HG02840 (cell line): ENCODE results near the gene ITPR1.
"Not testable (repeated sequence)": the region's sequence is repeated elsewhere in the genome, so short reads cannot be mapped to it uniquely, and the experiment has no call there.

Source experiments
- ATAC-seq: cut with Tn5 transposase; IDR thresholded peaks from one replicate; pipeline ENCODE4 v1.9.1; 2021; ENCODE audit warnings: mild to moderate bottlenecking, moderate library complexity, moderate number of reproducible peaks; ENCODE audit not compliant: unreplicated experiment, low FRiP score

ITPR1 gene

DNA sequence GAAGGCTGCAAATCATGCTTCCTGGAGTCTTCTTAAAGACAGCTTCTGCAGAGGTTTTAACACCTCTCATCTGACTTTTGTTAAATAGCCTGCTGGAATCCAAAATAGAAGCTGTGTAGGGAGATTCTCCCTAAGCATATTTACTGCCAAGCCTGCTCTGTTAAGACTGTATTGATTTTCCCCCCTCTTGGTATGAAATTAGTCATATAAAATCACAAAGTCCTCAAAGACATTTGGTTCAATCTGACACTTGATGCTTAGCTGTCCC lies 94.6 kb downstream of the ITPR1 start:
- ATAC-seq = no peak

DNA sequence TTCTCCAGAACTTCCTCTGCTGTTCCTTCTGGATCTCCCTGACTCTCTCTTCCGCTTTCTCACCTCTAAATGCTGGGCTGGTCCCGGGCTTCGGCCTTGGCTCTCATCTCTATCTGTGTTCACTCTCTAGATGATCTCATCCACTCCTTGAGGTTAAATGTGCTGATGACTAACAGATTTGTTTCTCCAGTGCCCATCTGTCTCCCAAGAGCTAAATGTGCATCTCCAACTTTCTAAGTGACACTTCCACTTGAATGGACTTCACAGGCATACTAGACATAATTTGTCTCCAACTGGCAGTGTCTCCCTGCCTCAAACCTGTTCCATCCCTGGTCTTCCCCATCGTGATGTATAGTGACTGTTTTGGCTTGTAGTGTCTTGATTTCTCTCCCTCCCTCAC lies 95.3 kb downstream of the ITPR1 start:
- ATAC-seq = no peak

DNA sequence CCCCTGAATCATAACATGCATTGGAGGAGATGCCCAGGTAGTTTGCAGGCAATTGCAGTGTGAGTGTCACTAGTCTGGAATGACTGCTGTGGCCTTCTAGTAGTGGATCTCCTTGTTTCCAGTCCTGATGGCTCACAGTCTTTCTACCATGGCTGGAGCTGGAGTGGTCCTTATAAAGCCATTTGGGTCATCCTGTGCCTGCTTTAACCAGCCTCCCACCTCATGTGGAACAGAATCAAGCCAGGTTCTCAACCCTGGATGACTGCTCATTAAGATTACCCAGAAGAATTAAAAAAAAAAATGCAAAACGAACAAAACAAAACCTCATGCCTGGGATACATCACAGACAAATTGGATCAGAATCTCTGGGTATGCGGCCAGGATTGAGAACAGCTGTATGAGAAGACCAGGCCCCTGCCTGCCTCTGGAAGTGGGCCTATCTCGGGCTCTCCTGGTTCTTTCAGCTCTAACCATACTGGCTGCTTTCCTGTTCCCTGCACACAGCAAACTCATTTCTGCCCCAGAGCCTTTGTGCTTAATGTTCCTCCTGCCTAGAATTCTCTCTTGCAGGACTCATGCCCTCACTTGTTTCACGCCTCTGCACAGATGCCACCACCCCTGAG lies 96.4 kb downstream of the ITPR1 start:
- ATAC-seq = no peak

DNA sequence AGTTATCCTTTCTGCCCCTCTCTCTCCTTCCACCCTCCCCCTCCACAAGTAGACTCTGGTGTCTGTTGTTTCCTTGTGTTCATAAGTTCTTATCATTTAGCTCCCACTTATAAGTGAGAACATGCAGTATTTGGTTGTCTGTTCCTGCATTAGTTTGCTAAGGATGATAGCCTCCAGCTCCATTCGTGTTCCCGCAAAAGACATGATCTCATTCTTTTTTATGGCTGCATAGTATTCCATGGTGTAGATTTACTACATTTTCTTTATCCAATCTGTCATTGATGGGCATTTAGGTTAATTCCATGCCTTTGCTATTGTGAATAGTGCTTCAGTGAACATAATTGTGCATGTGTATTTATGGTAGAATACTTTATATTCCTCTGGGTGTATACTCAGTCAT lies 97.7 kb downstream of the ITPR1 start:
- not testable (repeated sequence) for ATAC-seq

DNA sequence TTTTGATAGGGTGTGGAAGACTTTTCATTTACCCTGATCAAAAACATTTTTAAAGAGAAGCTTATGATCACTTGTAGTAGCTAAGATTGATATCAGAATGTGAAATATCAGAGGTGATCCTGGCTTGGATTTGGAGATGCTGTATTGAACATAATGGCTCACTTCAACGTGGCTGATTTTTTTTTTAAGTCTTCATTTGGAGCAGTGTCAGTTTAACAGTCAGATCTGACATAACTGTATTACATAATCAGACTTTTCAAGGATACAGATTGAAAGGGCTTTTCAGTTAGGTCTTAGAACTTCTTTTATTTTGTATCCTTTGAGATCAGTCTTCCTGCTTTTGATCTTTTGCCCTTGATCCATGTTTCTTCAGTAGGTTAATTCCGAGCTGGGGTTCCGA lies 98.5 kb downstream of the ITPR1 start:
- ATAC-seq = no peak

DNA sequence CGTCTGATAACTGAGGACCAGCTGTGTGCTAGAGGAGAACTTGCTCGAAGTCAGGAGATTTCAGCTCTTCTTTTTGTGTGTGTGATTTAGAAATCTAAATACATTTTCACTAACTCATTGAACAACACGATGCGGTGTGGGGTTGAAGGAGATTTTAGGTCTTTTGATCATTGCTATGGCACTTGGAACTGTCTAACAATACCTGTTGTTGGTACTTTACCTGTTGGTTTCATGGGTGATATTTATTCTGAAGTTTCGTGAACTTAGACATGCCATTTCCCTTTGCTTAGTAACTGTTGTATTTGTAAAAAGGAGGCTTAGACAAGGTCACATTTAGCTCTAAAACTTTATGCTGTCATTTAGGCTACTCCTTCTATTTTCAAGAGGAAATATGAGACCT lies 99.9 kb downstream of the ITPR1 start:
- ATAC-seq = no peak

DNA sequence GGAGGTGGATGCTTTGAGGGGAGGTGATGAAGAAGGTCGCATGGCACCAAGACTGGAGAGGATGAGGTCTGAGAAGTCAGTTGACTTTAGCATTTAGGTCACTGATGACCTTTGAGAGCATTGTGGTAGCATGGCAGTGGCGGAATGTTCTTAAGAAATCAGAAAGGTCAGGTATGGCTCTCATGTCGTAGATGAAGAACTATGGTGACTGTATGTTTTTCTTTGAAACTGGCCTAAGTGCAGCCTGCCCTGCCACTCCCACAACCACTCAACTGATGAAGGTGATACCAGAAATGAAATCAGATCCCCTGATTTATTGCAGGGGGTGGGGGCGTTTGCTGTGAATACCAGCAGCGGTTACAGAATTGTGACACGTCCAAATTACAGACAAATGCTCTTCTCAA lies 102.6 kb downstream of the ITPR1 start:
- no peak for ATAC-seq

DNA sequence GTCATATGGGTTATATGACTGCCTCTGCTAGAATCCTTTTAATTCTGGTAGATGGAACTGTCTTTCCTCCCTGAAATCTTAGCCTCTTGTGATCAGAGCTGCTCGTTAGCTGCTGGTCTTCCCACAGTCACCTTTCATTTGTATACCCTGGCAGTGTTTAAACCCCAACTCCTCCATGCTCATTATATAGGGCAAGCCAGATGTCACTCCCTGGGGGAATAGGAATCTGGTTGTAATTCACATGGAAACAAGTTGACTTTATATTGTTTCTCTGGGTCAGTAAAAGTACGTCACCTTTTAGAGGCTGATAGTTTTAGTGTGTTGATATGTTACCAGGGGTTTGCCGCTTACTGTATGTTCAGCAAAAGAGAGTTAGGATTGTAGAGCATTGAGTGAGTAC lies 103.5 kb downstream of the ITPR1 start:
- no peak for ATAC-seq

DNA sequence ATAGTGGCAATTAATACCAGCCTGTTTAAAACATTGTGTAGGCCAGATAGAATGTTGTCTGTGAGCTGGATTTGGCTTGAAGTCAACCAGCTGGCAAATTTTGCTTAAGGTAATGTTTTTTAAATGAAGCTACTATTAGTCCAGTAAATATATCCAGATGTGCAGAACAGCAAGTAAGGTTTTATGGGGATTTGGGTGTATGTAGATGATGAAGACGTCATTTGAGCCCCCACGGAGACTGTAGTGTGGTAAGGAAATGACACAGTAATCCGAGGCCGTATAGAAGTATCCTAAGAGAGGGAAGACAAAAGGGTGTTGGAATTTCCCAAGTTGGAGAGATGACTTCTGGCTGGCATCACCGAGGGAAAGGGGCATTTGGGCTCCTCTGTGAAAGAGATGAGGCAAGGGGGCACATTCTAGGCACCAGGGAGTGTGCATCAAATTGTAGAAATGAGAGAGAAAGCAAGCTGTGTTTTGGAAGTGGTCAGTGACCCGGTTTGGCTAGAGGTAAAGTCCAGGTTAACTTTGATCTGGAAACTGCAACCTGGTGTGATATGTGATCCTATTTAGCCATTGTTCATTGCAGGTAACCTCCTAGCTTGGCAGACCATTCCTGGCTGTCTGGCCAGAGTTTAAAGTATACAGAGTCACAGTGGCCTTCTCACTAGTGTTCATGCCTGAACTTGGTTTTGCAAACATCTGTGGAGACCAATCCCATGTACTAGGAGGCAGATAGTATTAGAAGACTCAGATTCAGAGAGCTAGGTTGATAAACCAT lies 104.2 kb downstream of the ITPR1 start:
- ATAC-seq = no peak

DNA sequence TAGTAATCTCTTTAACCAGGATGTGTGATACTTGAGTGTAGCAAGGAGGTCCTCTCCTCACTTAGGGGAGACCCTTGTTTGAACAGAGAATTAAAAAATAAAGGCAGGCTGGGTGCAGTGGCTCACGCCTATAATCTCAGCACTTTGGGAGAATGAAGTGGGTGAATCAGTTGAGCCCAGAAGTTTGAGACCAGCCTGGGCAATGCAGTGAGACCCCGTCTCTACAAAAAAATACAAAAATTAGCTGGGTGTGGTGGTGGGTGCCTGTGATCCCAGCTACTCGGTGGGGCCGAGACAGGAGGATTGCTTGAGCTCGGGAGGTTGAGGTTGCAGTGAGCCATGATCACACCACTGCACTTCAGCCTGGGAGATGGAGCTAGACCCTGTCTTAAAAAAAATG lies 105.1 kb downstream of the ITPR1 start:
- not testable (repeated sequence) for ATAC-seq

DNA sequence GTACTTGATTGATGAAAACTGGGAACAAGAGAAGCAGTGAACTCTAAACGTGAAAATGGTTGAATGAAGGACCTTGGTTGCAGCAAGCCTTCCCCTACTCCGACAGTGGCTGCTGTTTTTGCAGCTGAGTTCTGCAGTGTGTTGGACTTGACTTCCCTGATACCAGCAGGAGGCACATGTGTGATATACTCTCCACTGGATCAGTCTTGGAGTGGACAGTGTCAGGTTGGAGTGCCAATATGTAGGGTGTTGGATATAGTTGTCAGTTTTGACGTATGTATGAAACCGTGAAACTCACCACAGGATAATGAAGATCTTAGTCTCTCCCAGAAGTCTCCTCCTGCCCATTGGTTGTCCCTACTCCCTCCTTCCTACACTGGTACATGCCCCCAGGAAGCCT lies 106.5 kb downstream of the ITPR1 start:
- ATAC-seq = no peak

DNA sequence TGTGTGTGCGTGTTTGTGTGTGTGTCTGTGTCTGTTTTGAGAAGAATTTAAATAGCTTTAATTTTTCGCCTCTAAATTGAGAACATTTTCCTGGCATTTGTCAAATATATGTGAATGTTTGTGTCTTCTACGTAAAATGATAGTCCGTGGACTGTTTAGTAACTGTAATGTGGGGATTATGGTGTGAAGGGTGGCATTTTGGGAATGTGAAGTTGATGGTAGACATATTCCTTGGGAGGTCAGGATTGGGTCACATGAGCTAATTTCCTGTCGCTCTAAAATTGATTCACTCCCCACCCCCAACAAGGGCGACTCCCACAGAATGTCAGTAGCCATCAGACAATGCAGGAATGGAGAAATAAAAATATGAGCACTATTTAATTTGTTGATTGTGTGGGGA lies 107.3 kb downstream of the ITPR1 start:
- no peak for ATAC-seq

DNA sequence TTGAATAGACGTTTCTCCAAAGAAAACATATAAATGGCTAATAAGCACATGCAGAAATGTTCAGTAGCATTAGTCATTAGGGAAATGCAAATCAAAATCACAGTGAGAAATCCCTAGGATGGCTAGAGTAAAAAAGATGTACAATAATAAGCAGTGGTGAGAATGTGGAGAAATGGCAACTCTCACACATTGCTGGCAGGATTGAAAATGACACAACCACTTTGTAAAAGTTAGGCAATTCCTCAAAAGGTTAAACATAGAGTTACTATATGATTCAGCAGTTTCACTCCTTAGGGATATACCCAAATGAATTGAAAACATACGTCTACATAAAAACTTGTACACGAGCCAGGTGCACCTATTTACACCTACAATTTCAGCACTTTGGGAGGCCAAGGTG lies 108.7 kb downstream of the ITPR1 start:
- ATAC-seq = no peak

DNA sequence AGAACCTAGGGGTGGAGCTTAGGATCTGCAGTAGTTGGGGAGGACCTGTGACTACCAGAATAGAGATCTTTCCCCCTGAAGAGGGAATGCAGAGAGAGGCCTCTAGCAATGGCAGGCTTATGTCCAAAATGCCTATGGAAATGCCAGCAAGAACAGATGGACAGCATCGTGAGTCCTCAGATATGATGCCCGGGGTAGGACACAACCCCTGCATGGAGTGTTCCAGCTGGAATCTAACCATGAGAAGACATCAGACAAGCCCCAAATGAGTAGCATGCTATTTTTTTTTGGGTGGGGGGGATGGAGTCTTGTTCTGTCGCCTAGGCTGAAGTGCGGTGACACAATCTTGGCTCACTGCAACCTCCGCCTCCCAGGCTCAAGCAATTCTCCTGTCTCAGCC lies 111.5 kb downstream of the ITPR1 start:
- ATAC-seq = no peak

DNA sequence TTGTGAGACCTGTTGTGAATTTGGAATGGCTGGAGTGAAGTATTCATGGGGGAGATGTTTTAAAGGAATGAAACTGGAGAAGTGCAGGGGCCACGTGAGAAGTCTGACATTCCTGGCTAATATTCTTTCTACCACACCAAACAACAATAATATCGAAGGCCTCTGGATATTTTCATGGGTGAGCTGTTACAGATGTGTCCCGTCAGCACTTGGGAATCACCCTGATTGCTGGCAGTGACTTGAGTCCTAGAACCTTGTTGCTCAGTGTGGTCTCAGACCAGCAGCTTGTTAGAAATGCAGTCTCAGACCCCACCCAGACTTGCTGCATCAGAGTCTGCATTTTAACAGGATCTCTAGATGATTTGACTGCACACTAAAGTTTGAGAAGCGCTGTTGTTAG lies 113.8 kb downstream of the ITPR1 start:
- ATAC-seq = no peak

DNA sequence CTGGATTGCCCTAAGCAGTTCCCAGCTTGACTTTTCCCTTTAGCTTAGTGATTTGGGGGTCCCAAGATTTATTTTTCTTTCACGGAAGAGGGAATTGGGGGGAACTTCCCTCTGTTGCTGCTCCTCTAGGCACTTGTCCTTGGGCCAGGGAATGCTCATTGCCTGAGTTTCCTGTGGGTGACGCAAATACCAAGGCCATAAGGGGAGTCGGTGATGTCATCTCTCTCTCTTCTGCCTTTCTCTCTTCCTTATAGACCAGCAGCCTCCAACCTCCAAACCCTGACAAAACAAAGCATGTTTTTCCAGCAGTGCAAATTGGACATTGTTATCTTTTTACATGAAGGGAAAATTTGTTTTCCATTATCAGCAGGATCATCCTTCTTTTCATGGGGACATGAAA lies 120.2 kb downstream of the ITPR1 start:
- no peak for ATAC-seq

DNA sequence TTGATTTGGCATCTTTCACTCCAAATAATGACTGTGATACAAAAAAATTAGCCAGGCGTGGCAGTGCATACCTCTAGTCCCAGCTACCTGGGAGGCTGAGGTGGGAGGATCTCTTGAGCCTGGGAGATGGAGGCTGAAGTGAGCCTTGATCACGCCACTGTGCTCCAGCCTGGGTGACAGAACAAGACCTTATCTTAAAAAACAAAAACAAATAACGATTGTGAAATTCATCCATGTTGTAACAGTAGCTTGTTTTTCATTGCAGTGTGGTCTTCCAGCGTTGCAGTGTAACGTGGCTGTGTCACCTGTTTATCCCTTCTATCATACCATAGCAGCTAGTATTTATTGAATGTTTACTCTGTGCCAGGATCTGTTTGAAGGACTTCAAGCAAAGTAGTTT lies 120.9 kb downstream of the ITPR1 start:
- no peak for ATAC-seq

DNA sequence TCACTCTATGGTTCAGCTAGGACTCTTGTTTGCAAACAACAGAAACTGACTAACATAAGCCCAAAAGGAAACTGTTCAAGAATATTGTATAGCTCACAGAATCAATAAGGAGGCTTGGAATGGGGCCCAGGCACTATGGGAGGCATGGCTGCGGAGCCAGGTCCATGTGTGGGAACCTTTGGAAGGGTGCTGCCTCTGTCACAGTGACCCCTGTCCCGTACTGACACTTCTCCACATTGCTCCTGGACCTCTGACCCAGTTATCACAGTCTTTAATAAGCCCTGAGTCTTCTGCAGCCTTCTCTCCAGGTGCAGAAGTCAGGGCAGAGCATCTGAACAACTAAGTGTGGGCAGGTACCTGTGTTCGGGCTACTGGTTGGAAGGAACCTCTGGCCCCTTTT lies 121.8 kb downstream of the ITPR1 start:
- no peak for ATAC-seq

DNA sequence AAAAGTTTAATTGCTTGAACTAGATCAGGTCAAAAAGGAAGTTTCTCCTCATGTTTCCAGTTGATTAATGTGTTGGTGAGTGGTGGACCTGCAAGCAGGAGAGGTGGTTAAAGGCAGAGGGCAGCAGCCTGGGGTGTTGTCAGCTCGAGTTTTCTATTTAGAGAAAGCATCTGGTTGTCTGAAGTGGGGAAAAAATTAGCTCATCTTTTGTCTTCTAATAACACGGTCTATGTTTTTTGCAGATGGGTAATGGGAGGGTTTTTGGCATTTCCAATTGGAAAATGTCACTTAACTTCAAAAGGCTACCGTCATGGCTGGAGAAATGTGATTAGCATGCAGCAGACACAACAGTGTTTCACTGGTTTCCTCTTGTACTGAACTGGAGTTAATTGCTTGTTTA lies 122.6 kb downstream of the ITPR1 start:
- ATAC-seq = no peak

DNA sequence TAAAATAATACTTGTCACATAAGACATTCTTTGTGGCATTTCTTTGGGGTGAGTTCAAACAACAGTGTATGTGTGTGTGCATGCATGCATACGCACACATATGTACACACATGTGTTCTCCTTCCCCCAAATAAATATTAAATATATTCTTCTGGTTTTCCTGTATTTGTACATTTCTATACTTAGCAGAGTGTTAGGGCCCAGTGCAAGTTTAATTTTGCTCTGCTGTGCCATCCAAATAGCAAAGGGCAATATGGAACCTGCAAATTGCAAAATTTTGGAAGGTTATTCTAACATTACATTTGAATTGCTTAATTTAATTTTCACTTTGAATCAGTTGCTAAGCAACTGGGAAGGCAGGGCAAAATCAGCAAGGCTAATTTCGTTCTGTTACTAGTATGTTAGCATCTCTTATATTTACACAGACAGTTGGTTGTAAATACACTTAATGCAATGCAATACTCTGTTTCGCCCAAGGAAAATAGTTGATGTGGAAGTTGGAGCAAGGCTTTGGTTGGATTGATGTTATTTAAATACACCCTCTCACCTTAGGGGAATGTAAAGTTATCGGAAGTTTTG lies 130.4 kb downstream of the ITPR1 start:
- ATAC-seq = no peak

DNA sequence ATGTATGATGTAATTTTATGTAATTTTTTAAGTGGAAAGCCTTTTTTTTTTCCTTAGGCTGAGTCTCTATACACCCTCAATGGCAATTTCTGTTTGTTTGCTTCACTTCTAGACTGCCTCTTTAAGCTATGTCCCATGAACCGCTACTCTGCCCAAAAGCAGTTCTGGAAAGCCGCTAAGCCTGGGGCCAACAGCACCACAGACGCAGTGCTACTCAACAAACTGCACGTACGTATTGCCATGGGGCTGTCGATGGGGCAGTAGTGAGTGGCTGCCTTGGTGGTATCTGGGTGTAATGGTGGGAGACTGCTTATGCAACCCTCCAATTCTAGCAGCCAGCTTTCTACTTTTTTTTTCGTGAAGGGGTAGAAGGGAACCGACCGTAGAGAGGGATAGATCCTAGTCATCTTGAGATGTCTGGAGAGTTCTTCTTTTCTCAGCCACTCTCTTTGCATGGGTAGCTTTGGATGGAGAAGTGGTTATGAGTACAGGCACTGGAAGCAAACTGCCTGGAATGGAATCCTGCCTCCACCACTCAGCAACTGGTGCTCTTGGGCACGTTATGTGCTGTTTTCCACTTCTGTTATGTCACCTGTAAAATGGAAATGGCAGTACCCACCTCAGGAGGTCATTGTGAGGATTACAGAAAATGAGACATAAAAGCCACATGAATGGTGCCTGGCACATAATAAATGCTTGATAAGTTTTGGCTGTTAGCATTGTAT lies 134.7 kb downstream of the ITPR1 start:
- ATAC-seq = no peak
